ENCODE measurements around the gene RFC4. TPM values are rescaled to one million over a fixed set of nuclear protein-coding genes. Genes with fewer than 3 reads are reported as not detected.

Gene RFC4
- total and polyA plus RNA-seq, 2 donors from 2014 or later = 8.9 to 11.1 TPM

- intact Hi-C loops (cut with DNase I) = no loop called here
- H3K9ac ChIP-seq (ENCODE audit: low read length in 3 of 3) = no peak overlapping the region
- no peaks in the 10 kb centered on the region for H3K4me1 ChIP-seq (ENCODE audit: control insufficient read depth in 2 of 3, insufficient read depth in 2 of 3, low read depth in 1 of 3, low read length in 3 of 3)
- H3K27me3 ChIP-seq (ENCODE audit: control insufficient read depth, insufficient read depth, low read length) = no peaks in the 10 kb centered on the region
- no peak overlapping the region for H3K27ac ChIP-seq (ENCODE audit: low read depth in 2 of 2, low read length in 2 of 2)
- FAIRE-seq = no peak
- H3K36me3 ChIP-seq (ENCODE audit: control insufficient read depth in 2 of 3, insufficient read depth in 3 of 3, low read length in 3 of 3) = no peaks in the 10 kb centered on the region
- DNase-seq = no peak
- H3K9me3 ChIP-seq (ENCODE audit: control insufficient read depth in 2 of 3, insufficient read depth in 1 of 3, low read length in 3 of 3) = no peaks in the 10 kb centered on the region
- TF ChIP-seq CTCF (IDR thresholded peaks at IDR 0.05; ENCODE audit: borderline replicate concordance, extremely low read depth, insufficient read depth) = no peak
- H3K4me3 ChIP-seq (ENCODE audit: low read length in 3 of 3) = no peak overlapping the region
These were observed 54.8 kb downstream of the RFC4 start for GRCh38 chr3:186751480-186751879.

GRCh38 chr3:186750316-186750715 is 56.0 kb downstream of the RFC4 start:
- Histone ChIP-seq H3K4me1 (ENCODE audit: control insufficient read depth in 2 of 3, insufficient read depth in 2 of 3, low read depth in 1 of 3, low read length in 3 of 3) (peaks cover 0 to 2% (median 0%) of the 10 kb centered on the region in 3 donors), H3K36me3 (ENCODE audit: control insufficient read depth in 2 of 3, insufficient read depth in 3 of 3, low read length in 3 of 3) (no peaks in the 10 kb centered on the region), H3K9me3 (ENCODE audit: control insufficient read depth in 2 of 3, insufficient read depth in 1 of 3, low read length in 3 of 3) (no peaks in the 10 kb centered on the region), H3K9ac (ENCODE audit: low read length in 3 of 3) (no peak overlapping the region), H3K27me3 (ENCODE audit: control insufficient read depth, insufficient read depth, low read length) (no peaks in the 10 kb centered on the region), H3K4me3 (ENCODE audit: low read length in 3 of 3) (no peak overlapping the region), H3K27ac (ENCODE audit: low read depth in 2 of 2, low read length in 2 of 2) (no peak overlapping the region)
- intact Hi-C loops (cut with DNase I) = no loop called here
- FAIRE-seq = no peak
- TF ChIP-seq CTCF (IDR thresholded peaks at IDR 0.05; ENCODE audit: borderline replicate concordance, extremely low read depth, insufficient read depth) = no peak
- no peak for DNase-seq

- Histone ChIP-seq H3K27ac (ENCODE audit: low read depth in 2 of 2, low read length in 2 of 2) (no peak overlapping the region), H3K9me3 (ENCODE audit: control insufficient read depth in 2 of 3, insufficient read depth in 1 of 3, low read length in 3 of 3) (no peaks in the 10 kb centered on the region), H3K9ac (ENCODE audit: low read length in 3 of 3) (no peak overlapping the region), H3K4me3 (ENCODE audit: low read length in 3 of 3) (no peak overlapping the region), H3K36me3 (ENCODE audit: control insufficient read depth in 2 of 3, insufficient read depth in 3 of 3, low read length in 3 of 3) (no peaks in the 10 kb centered on the region), H3K4me1 (ENCODE audit: control insufficient read depth in 2 of 3, insufficient read depth in 2 of 3, low read depth in 1 of 3, low read length in 3 of 3) (peaks cover 0 to 11% (median 0%) of the 10 kb centered on the region in 3 donors), H3K27me3 (ENCODE audit: control insufficient read depth, insufficient read depth, low read length) (no peaks in the 10 kb centered on the region)
- intact Hi-C loops (cut with DNase I) = no loop called here
- no peak for TF ChIP-seq CTCF (IDR thresholded peaks at IDR 0.05; ENCODE audit: borderline replicate concordance, extremely low read depth, insufficient read depth)
- FAIRE-seq = no peak
- DNase-seq = peak in 4 of 5 donors; percentile 20 to 61 (median 40)
These were observed 60.3 kb downstream of the RFC4 start for GRCh38 chr3:186746008-186746407.

GRCh38 chr3:186743666-186744065 is 62.6 kb downstream of the RFC4 start:
- no peak for DNase-seq
- H3K27ac ChIP-seq (ENCODE audit: low read depth in 2 of 2, low read length in 2 of 2) = no peak overlapping the region
- H3K27me3 ChIP-seq (ENCODE audit: control insufficient read depth, insufficient read depth, low read length) = no peaks in the 10 kb centered on the region
- intact Hi-C loops (cut with DNase I) = no loop called here
- no peak overlapping the region for H3K9ac ChIP-seq (ENCODE audit: low read length in 3 of 3)
- H3K4me3 ChIP-seq (ENCODE audit: low read length in 3 of 3) = no peak overlapping the region
- H3K36me3 ChIP-seq (ENCODE audit: control insufficient read depth in 2 of 3, insufficient read depth in 3 of 3, low read length in 3 of 3) = peaks cover 0 to 2% (median 0%) of the 10 kb centered on the region in 3 donors
- peaks cover 0 to 11% (median 0%) of the 10 kb centered on the region in 3 donors for H3K4me1 ChIP-seq (ENCODE audit: control insufficient read depth in 2 of 3, insufficient read depth in 2 of 3, low read depth in 1 of 3, low read length in 3 of 3)
- no peaks in the 10 kb centered on the region for H3K9me3 ChIP-seq (ENCODE audit: control insufficient read depth in 2 of 3, insufficient read depth in 1 of 3, low read length in 3 of 3)
- no peak for FAIRE-seq
- TF ChIP-seq CTCF (IDR thresholded peaks at IDR 0.05; ENCODE audit: borderline replicate concordance, extremely low read depth, insufficient read depth) = no peak

All from kidney (tissue), 14 donors.